22Rv1 (cell line): Measurements from ENCODE around the gene FAM216B.

Experiments used
- CTCF ChIP-seq: fragments of 450-650 bp; IDR thresholded peaks from 2 replicates; pipeline ENCODE4 v1.5.1; 2017; ENCODE audit warnings: mild to moderate bottlenecking
- ZFX ChIP-seq: fragments of 450-650 bp; IDR thresholded peaks from 2 replicates; pipeline ENCODE4 v1.6.1; 2017; ENCODE audit warnings: antibody characterized with exemption, borderline replicate concordance

- TF ChIP-seq CTCF (no peak), ZFX (no peak)
Measured at GRCh38 chr13:42732073-42732472, 49.3 kb upstream of the FAM216B start.
